NCI-H1930 (cell line): ENCODE measurements around the gene PDZD8.
"Not testable (repeated sequence)": the region's sequence is repeated elsewhere in the genome, so short reads cannot be mapped to it uniquely, and the experiment has no call there.

ENCODE experiments used
- DNase-seq, 2 experiments: peaks; one replicate each; lab custom pipeline; 2025; lab: John Stamatoyannopoulos, UW

The PDZD8 gene

DNA sequence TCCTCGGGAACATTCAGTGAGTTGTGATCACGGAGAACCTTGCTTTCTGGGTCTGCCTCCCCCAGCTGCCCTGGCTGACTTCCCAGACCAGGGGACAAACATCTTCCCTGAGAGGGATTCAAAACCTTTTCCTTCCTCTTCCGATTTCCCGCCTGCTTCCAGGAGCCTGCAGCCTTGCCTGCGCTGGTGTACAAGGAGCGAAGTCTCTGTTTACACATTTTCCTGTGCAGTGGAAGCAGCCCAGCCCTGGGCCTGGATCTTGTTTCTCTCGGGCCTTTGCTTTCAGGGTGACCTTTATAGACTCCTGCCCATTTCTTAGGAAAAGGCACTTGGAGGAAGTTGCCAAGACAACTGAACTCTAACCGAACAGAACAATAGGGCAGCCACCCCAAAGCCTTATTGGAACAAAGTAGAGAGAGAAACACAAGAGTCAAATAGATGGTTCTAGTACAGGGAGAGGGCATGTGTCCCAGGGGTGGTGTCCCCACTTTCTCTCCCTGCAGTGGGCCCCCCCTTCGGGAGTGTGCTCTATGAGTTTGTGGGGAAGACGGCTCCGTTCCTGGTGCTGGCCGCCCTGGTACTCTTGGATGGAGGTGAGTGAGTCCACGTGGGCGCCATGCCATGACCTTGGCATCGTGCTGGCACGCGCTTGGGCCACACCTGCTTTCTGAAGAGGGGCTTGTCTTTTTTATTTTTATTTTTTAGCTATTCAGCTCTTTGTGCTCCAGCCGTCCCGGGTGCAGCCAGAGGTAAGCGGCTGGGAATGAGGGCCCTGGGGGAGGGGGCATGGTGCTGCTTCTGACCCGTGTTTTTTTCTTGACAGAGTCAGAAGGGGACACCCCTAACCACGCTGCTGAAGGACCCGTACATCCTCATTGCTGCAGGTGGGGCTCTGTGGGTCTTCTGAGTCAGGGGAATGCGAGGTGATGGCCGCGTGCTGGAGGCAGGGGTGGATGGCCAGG lies 120.2 kb downstream of the PDZD8 start:
- no peak for DNase-seq

DNA sequence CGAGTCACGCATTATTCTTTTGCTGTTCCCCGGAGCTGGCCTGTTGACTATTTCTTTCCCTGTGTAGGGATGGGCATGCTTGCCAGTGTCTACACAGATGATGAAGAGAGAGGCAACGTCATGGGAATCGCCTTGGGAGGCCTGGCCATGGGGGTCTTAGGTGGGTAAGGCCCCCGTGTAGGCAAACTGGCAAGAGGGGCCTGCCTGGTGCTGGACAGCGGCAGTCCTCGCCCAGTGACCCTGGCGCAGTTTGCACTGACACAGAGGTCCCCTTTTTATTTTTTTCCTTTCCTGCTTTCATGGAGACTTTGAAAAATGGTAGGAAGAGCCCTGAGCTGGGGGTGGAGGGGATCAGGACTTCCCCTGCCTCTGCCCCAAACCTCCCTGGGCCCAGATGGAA lies 120.9 kb downstream of the PDZD8 start:
- no peak for DNase-seq

DNA sequence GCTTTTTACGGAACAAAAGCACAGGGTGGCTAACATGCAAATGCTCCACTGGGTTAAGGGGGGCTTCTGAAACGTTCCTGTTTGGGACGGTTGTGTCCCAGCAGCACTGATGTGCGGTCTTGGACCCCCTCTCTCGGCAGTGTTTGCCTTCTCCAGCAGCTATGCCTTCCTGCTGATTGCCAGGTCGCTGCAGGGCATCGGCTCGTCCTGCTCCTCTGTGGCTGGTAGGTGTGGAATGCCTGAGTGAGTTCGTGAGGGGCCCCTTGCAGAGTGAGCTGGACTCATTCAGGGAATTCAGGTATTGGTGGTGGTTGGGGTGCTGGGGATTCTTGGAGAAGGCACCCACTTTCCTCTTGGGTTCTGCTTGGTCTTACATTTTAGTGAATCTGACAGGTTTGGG lies 121.3 kb downstream of the PDZD8 start:
- DNase-seq: no peak

DNA sequence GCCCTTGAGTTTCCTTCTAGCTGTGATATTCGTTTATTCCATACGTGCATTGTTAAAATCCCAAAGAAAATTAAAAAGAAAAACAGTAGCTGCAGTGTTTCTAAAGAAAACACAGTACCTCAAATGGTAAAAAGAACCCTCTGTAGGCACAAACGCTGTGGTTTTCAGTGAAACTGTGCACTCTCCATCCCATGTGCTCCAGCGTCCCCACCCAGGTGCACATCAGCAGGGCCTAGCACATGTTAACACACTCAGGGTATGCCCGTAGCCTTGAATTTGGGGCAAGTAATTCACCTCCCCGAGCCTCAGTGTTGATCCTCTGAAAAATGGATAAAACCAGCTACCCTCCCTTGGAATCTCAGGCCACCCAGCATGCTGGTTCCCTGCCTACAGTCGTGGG lies 124.8 kb downstream of the PDZD8 start:
- no peak for DNase-seq

DNA sequence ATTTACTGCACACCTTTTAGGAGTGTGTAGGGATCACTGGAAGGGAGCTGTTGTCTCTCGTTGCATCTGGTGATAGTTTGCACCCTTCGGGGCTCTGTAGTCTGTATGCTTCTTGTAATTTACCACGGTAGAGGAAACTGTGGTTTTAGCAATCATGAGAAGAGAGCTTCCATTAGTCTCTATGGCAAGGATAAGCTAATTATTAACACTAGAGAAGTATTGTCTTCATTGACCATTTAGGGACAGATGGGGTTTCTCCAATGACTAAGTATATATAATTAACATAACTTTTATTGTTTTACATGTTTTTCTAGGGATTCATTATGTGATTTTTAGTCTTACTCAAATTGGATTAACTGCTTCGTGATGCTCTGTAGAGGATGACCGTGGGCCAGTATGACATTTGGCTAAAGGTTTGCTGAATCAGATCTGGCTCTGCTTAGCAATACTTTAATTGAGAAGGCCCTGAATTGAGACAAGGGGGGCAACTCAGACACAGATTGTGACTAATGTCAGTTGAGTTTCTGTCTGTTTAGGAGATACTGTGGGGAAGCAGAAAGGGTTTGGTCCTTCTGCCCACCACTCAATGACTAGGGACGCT lies 125.6 kb downstream of the PDZD8 start:
- no peak for DNase-seq

DNA sequence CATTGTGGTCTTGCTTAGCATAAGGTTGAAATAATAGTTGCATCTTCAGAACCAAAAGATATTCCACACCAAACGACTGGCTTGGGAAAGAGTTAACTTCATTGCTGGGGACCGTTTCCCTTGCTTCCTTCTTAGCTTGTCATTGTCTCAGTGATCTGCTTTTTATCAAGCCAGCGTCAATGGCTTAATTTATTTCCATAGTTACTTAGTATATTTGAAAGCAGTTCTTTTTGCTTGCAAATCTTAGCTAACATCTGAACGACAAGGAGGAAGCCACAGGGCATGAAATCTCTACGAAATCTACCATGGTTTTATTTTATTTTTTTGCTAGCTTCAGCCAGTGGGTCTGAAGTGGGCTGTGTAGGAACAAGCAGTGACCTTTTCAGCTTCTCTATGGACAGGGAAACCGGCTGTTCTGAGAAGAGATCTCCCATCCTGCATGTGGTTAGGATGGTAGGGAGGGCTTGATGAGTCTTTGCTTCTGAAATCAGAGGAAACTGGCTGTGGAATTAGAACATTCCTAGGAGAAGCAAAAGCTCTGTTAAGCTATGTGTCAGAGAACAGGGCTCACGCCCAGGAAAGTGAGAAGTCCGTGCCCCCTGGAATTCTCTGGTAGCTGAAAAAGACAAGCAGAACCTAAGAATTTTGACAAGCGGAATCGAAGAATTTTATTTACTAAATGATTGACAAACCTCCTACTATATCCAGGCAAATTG lies 126.3 kb downstream of the PDZD8 start:
- no peak for DNase-seq

DNA sequence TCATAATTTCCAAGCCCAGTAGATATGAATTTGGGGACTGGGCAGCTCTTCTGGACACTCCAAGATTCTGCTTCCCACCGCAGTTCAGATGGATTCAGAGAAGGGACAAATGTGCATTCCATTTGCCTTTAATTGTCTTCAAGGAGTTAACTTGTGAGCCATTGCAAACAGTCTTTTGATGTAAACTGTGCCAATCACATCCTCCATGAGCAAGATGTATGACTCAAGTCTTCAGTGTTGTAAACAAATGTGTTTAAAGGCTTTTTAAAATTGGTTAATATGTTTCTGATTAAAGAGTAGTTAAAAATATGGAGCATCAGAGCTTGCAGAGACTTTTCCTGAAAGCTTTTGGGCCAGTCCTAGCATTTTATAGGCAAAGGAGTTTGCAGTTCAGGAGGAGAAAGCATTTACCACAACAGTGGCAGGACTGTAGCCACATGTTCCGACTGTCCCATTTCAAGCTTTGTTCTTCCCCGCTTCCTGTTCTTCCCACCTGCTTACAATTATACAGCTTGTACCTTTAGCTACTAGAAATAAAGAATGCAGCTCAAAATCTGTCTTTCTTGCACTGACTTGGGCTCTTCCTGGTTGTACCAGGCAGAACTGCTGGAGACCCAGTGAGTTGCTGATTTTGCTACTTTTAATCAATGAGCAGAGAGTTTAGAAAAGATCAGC lies 128.1 kb downstream of the PDZD8 start:
- no peak for DNase-seq

DNA sequence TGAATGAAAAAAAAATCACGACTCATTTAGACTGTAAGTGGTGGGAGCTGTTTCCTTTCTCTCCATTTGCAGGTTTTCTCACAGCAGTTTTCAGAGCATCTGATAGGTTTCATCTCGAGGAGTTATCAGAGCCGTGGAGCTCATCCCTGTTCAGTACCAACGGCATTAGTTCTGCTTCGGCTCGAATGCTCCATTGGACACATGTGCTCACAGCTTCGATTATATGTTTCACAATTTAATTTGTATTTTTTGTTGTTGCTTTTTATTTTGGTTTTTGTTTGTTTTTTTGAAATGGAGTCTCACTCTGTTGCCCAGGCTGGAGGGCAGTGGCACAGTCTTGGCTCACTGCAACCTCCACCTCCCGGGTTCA lies 132.8 kb downstream of the PDZD8 start:
- DNase-seq: no peak

DNA sequence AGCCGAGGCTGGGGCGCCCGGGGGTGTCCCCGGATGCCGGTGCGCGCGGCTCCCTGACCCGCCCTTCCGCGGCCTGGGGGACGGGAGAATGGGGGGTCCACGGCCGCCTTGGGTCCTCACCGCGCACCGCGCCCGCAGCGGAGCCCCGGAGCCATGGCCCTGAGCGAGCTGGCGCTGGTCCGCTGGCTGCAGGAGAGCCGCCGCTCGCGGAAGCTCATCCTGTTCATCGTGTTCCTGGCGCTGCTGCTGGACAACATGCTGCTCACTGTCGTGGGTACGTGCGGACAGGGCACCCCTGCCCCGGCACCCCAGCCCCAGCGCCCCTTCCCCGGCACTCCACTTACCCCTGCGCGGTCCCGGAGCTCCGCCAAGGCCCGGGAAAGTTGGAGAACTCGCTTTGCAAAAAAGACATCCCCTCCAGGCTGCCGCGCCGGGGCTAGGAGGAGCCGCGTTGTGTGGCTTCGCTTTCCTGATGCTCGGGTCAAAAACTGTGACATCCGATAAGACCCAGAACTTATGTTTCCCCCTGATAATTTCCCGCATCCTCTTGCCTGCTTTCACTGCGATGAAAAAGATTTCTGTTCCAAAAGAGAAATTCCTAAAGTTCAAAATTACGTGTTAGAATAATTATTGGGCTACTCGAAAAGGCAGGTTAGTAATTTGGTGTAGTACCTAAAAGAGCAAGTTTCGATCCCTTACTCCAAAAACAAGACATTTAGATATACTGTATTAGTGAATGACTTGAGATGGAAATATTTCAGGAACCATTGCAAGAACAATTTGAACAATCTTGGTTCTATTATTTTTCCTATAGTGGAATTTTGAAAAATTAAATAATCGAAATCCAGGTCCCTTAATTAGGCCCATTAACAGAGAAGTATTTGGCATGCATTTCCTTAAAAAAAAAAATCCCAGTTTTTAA lies 133.4 kb downstream of the PDZD8 start:
- DNase-seq: no peak

DNA sequence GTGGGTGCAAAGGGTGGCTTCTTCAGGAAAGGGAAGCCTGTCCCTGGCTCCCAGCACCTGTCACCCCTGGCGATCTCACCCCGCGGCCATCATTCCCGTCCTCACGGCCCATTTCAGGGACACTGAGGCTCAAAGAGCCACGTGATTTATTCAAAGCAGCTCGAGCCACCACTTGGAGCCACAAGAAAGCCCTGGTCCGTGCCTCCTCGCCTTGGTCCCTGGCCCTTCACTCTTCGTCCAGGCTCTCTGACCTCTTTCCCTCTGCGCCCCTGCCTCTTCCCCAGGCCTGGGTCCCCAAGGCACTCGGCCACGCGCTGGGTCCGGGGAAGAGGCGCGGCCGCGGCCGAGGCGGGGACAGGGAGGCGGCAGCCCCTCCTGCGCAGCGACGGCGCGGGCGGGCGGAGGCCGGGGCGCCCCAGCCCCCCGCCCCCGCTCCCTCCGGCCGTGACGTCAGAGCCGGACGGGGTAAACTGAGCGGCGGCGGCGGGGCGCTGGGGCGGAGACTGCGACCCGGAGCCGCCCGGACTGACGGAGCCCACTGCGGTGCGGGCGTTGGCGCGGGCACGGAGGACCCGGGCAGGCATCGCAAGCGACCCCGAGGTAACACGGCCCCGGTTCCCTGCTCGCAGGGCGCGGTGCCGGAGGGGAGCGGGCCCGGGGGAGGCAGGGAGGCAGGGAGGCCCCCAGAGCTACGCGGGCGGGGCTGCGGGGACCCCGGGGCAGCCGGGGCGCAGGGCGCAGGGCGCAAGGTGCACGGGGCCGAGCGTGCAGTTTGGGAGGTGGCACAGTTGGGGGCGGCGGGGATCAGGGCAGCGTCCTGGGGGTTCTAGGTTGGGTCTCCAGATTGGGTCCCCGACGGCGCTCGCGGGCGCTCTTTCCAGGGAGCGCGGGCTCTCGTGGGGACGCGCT lies 134.4 kb downstream of the PDZD8 start, which contains the start of gene SLC18A2:
TSS of gene SLC18A2 (plus strand) at position 494 of the 909 bp plus-strand sequence. CDS start 580 bp downstream, outside the sequence.
- no peak for DNase-seq

DNA sequence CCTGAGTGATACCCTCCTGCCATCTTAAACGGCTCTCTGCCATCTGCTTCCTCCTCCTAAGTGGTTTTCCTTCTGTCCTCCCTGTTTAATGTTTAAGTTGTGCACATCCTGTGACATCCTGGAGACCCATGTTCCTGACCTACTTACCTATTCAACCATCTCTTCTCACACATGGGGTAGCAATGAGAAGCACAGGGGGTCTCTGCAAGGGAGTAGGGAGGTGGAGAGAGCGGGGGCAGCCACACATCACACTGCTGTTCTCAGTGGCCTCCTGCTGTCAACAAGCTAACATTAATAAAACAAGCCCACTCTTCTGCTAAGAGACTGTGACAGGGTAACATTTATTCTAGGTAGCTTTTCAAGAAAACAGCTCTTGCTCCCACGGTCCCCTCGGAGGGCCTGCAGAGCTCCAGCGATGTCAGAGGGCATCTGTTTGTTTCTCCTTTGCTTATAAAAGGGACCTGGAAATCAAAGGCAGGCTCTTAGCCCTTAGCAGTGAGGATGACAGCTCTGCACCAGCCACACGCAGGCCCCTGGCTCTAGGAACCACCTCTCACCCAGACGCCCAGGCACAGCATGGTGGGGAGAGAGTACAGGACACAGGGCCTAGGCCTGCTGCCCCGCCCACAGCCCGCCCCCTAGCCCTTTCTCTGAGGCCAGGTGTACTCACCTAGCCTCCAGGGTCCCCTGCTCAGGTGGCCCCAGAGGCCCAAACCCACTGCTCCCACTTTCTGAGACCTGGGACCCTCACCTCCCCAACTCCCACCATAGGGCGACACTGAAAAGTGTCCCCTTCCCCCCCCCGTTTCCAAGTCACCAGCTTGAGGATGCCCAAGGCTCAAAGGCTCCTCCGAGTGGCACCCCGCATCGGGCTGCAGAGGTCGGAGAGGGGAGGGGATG lies 135.3 kb downstream of the PDZD8 start:
- no peak for DNase-seq

DNA sequence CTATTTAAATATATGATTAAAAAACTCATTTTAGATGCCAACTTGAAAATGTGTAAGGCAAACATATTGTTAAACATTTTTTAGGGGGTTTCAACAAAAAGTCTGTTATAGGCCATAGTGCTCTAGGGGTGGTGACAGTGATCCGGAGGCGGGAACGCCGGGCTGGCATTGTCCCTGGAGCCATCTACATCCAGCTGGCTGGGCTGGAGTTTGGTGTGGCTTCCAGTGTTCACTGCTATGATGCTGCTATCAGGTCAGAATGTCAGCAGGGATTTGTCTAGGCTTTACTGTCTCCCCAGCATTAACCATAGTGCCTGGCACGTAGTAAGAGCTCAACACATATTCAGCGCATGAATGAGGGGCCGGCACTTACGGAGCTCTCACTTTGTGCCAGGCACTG lies 136.2 kb downstream of the PDZD8 start:
- DNase-seq: no peak

DNA sequence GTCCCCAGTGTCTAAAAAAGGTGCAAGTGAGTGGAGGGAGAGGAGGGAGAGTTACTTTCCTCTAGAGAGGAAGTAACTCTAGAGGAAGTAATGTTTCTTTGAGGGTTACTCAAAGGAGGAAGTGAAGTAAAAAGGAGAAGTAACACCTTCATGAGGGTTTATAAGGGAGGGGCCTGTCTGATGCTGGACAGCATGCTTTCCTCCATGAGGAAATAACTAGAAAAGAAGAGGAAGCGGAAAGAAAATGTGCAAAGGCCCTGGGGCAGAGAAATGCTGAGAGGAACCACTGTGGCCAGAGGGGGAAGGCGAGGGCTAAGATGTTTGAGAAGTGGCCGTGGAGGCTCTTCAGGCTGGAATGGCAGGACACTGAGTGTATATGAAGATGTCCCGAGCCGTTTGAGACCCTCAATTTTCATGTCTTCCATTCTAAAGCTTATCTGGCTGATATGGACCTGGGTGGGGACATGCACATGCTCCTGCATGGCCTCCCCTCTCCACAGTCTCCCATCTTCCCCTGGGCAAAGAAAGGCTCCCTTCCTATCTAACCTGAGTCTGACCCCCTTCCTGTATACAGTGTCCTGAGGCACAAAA lies 137.7 kb downstream of the PDZD8 start:
- no peak for DNase-seq

DNA sequence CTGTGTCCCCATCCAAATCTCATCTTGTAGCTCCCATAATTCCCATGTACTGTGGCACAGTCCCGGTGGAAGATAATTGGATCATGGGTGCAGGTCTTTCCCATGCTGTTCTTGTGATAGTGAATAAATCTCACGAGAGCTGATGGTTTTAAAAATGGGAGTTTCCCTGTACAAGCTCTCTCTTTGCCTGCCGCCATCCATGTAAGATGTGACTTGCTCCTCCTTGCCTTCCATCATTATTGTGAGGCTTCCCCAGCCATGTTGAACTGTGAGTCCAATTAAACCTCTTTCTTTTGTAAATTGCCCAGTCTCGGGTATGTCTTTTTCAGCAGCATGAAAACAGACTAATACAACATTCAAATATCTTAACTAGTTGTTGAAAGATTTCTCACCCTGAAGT lies 145.1 kb downstream of the PDZD8 start:
- DNase-seq: not testable (repeated sequence)

DNA sequence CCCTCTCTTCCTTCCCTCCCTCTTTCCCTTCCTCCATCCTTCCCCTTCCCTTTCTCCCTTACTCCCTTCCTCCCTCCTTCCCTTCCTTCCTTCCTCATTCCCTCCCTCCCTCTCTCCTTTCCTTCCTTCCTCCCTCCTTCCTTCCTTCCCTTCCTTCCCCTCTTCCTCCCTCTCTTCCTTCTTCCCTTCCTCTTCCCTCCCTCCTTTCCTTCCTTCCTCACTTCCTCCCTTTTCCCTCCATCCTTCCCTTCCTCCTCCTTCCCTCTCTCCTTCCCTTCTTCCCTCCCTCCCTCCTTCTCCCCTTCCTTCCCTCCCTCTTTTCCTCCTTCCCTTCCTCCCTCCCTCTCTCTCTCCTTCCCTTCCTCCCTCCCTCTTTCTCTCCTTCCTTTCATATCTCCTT lies 147.0 kb downstream of the PDZD8 start:
- DNase-seq: no peak
